22Rv1 (cell line): ENCODE results near the gene KCNJ18.
"Not testable (repeated sequence)": the region's sequence is repeated elsewhere in the genome, so short reads cannot be mapped to it uniquely, and the experiment has no call there.

Experiments used
- ZFX ChIP-seq: fragments of 450-650 bp; IDR thresholded peaks from 2 replicates; pipeline ENCODE4 v1.6.1; 2017; ENCODE audit warnings: antibody characterized with exemption, borderline replicate concordance
- TF ChIP-seq, protein P1 (sequence below): fragments of 450-650 bp; IDR thresholded peaks from 2 replicates; pipeline ENCODE4 v1.5.1; 2017; ENCODE audit warnings: mild to moderate bottlenecking

DNA sequence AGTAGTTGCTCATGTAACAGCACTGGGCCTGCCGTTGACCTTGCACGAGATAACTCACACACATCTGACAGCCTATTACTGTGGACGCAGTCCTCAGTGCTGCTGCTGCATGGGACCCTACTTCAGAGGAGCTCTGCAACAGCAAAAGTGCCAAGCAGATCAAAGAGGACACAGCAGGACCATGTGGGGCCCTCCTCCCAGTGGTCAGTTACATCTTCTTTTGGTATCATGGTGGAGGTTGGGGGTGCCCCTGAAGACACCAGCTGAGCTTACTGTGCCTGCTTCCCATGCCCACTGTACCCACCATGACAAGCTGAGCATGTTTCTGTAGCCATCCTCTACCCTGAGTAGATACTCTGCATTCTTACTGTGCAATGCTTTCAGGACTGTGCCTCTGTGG is 41.6 kb downstream of the KCNJ18 start:
- TF ChIP-seq, protein P1, sequence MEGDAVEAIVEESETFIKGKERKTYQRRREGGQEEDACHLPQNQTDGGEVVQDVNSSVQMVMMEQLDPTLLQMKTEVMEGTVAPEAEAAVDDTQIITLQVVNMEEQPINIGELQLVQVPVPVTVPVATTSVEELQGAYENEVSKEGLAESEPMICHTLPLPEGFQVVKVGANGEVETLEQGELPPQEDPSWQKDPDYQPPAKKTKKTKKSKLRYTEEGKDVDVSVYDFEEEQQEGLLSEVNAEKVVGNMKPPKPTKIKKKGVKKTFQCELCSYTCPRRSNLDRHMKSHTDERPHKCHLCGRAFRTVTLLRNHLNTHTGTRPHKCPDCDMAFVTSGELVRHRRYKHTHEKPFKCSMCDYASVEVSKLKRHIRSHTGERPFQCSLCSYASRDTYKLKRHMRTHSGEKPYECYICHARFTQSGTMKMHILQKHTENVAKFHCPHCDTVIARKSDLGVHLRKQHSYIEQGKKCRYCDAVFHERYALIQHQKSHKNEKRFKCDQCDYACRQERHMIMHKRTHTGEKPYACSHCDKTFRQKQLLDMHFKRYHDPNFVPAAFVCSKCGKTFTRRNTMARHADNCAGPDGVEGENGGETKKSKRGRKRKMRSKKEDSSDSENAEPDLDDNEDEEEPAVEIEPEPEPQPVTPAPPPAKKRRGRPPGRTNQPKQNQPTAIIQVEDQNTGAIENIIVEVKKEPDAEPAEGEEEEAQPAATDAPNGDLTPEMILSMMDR, result not testable (repeated sequence)
- not testable (repeated sequence) for TF ChIP-seq ZFX
